SK-N-MC (cell line): Measurements from ENCODE around the gene ASTN2.

Experiments used
- EZH2 ChIP-seq: fragments of 200-600 bp; sonication (generic); IDR thresholded peaks from one replicate; pipeline ENCODE4 v1.6.1; 2017; ENCODE audit warnings: antibody characterized with exemption
- POLR2AphosphoS5 ChIP-seq: IDR thresholded peaks from 2 replicates; pipeline ENCODE4 v1.6.1; 2012; ENCODE audit warnings: mild to moderate bottlenecking, low read depth, low read length, borderline replicate concordance

- TF ChIP-seq EZH2 (no peak), POLR2AphosphoS5 (no peak)
Measured at GRCh38 chr9:116767219-116767618, 647.6 kb downstream of the ASTN2 start.
